IMR-90 (cell line): Measurements from ENCODE around the gene ANKDD1B. TPM values are rescaled to one million over a fixed set of nuclear protein-coding genes. Genes with fewer than 3 reads are reported as not detected.

Experiments
- ATAC-seq: fragments of 200-7000 bp; cut with Tn5 transposase; 2 replicates; pipeline ENCODE4 v1.9.1; 2020; ENCODE audit warnings: low read depth, mild to moderate bottlenecking, moderate library complexity
- BruUV-seq: library from RNA; stranded (reverse); fragments of 400-500 nt; replicated peaks from 2 replicates; lab custom pipeline; 2021; lab: Mats Ljungman, UMichigan
- CTCF ChIA-PET: fragments of 300-600 bp; formaldehyde crosslinking; extraction: SDS; loops from one replicate; lab custom pipeline; 2021; ENCODE audit warnings: antibody characterized with exemption; lab: Yijun Ruan, JAX
- POLR2A ChIA-PET: fragments of 300-600 bp; sonication (Branson Sonifier 250); formaldehyde crosslinking; loops from one replicate; lab custom pipeline; 2022; ENCODE audit warnings: antibody characterized with exemption; ENCODE audit not compliant: unreplicated experiment; lab: Charles Lee
- DNase-seq: peaks from one replicate; pipeline ENCODE4 v3.0.0; 2013
- H2AFZ ChIP-seq: replicated peaks from 2 replicates; pipeline ENCODE3; 2013; ENCODE audit warnings: low read length, mild to moderate bottlenecking; ENCODE audit not compliant: poor library complexity
- H2AK5ac ChIP-seq: 2 replicates; pipeline ENCODE4 v1.6.1; 2013; ENCODE audit warnings: low read depth, low read length, inconsistent platforms
- H2AK9ac ChIP-seq: replicated peaks from 2 replicates; pipeline ENCODE3; 2013; ENCODE audit warnings: mild to moderate bottlenecking, low read depth, low read length, moderate library complexity; ENCODE audit not compliant: poor library complexity
- H2BK120ac ChIP-seq: 2 replicates; pipeline ENCODE4 v1.6.1; 2013; ENCODE audit warnings: low read depth, low read length, inconsistent platforms
- H2BK15ac ChIP-seq: 3 replicates; pipeline ENCODE4 v1.6.1; 2013; ENCODE audit warnings: low read depth, low read length, inconsistent platforms
- H2BK20ac ChIP-seq: 2 replicates; pipeline ENCODE4 v1.6.1; 2013; ENCODE audit warnings: low read depth, mild to moderate bottlenecking, inconsistent platforms, low read length, moderate library complexity
- H2BK5ac ChIP-seq: 2 replicates; pipeline ENCODE4 v1.6.1; 2013; ENCODE audit warnings: mild to moderate bottlenecking, low read depth, low read length, inconsistent platforms; ENCODE audit not compliant: poor library complexity, severe bottlenecking
- H3K14ac ChIP-seq: replicated peaks from 2 replicates; pipeline ENCODE4 v1.6.1; 2013; ENCODE audit warnings: low read depth, low read length, inconsistent platforms
- H3K18ac ChIP-seq: 2 replicates; pipeline ENCODE4 v1.6.1; 2013; ENCODE audit warnings: low read depth, low read length, control low read depth
- H3K23ac ChIP-seq: 2 replicates; pipeline ENCODE4 v1.6.1; 2013; ENCODE audit warnings: low read depth, low read length, inconsistent platforms
- H3K27ac ChIP-seq: 2 replicates; pipeline ENCODE4 v1.5.1; 2013; ENCODE audit warnings: mild to moderate bottlenecking, control low read depth, low read length; ENCODE audit not compliant: insufficient read depth
- H3K27me3 ChIP-seq: 2 replicates; pipeline ENCODE4 v1.6.1; 2013; ENCODE audit warnings: low read length; ENCODE audit not compliant: control insufficient read depth, insufficient read depth
- H3K36me3 ChIP-seq: 2 replicates; pipeline ENCODE4 v1.6.1; 2013; ENCODE audit warnings: low read length, mixed read lengths; ENCODE audit not compliant: control insufficient read depth, insufficient read depth
- H3K4ac ChIP-seq: 2 replicates; pipeline ENCODE4 v1.6.1; 2013; ENCODE audit warnings: low read depth, low read length, inconsistent platforms
- H3K4me1 ChIP-seq: 2 replicates; pipeline ENCODE4 v1.6.1; 2013; ENCODE audit warnings: low read length, mixed read lengths; ENCODE audit not compliant: control insufficient read depth, insufficient read depth
- H3K4me2 ChIP-seq: 2 replicates; pipeline ENCODE4 v1.6.1; 2013; ENCODE audit warnings: low read depth, mild to moderate bottlenecking, control low read depth, low read length, moderate library complexity
- H3K4me3 ChIP-seq: 2 replicates; pipeline ENCODE4 v1.5.1; 2013; ENCODE audit warnings: low read depth, mild to moderate bottlenecking, control low read depth, low read length, moderate library complexity; ENCODE audit not compliant: insufficient read depth
- H3K56ac ChIP-seq: 2 replicates; pipeline ENCODE4 v1.6.1; 2013; ENCODE audit warnings: low read length, inconsistent platforms; ENCODE audit not compliant: insufficient read depth; ENCODE audit errors: extremely low read depth
- H3K79me1 ChIP-seq, 2 experiments: 2 replicates each; pipeline ENCODE4 v1.6.1; 2013; ENCODE audit warnings: low read length in 2 of 2, inconsistent platforms in 1 of 2, low read depth in 1 of 2
- H3K9ac ChIP-seq: 2 replicates; pipeline ENCODE4 v1.6.1; 2013; ENCODE audit warnings: low read depth, low read length, control low read depth
- H3K9me1 ChIP-seq: 2 replicates; pipeline ENCODE4 v1.6.1; 2013; ENCODE audit warnings: low read length, inconsistent platforms; ENCODE audit not compliant: insufficient read depth
- H3K9me3 ChIP-seq: 2 replicates; pipeline ENCODE4 v1.6.1; 2013; ENCODE audit warnings: low read length; ENCODE audit not compliant: control insufficient read depth, insufficient read depth
- H4K20me1 ChIP-seq: 2 replicates; pipeline ENCODE4 v1.6.1; 2013; ENCODE audit warnings: low read length, inconsistent platforms; ENCODE audit not compliant: insufficient read depth
- H4K5ac ChIP-seq: 2 replicates; pipeline ENCODE4 v1.6.1; 2013; ENCODE audit warnings: mild to moderate bottlenecking, low read depth, low read length, control low read depth
- H4K8ac ChIP-seq, 2 experiments: 2 replicates each; pipeline ENCODE4 v1.6.1; 2013; ENCODE audit warnings: low read depth in 2 of 2, low read length in 2 of 2, control low read depth in 1 of 2, inconsistent platforms in 1 of 2
- H4K91ac ChIP-seq: 2 replicates; pipeline ENCODE4 v1.6.1; 2013; ENCODE audit warnings: low read depth, low read length, inconsistent platforms; ENCODE audit not compliant: insufficient read depth
- BHLHE40 ChIP-seq: fragments of 150-350 bp; IDR thresholded peaks from 2 replicates; pipeline ENCODE4 v1.6.1; 2016; ENCODE audit warnings: mild to moderate bottlenecking, low read depth, low read length
- CEBPB ChIP-seq: IDR thresholded peaks from 2 replicates; pipeline ENCODE4 v1.6.1; 2012; ENCODE audit warnings: low read depth, low read length, improper control_type of control experiment
- MXI1 ChIP-seq: IDR thresholded peaks from 2 replicates; pipeline ENCODE4 v1.6.1; 2012; ENCODE audit warnings: low read depth, mild to moderate bottlenecking, low read length, moderate library complexity, borderline replicate concordance
- WGBS, 2 experiments: methylation state at CpG; one replicate each; pipeline versions ENCODE4 v1.1.5 to v1.1.7; 2013; ENCODE audit warnings: missing lambda C conversion rate in 2 of 2; ENCODE audit not compliant: insufficient read length in 1 of 2; ENCODE audit errors: extremely low coverage in 2 of 2; 5-methylcytosine and 5-hydroxymethylcytosine counted together
- dilution Hi-C: fragments of 300-500 bp; cut with HindIII; formaldehyde crosslinking; loops from one replicate; pipeline ENCODE4 v1.14.3; 2018; ENCODE audit warnings: low sequenced_read_pairs; ENCODE audit not compliant: unreplicated experiment
- in situ Hi-C: fragments of 300-500 bp; cut with MboI; formaldehyde crosslinking; loops from 3 replicates; pipeline ENCODE4 v1.14.3; 2019; ENCODE audit warnings: low sequenced_read_pairs, inconsistent platforms, mixed read lengths
- intact Hi-C: fragments of 100-400 bp; cut with micrococcal nuclease; formaldehyde crosslinking; loops from 2 replicates; pipeline ENCODE4 v1.10.0; 2022
- polyA plus RNA-seq, 3 experiments: library from polyadenylated mRNA; depleted of rRNA; stranded (reverse); fragments of >200 nt; gene quantifications; 2 replicates each; pipeline ENCODE4 v1.2.3, GENCODE V29; 2012; ENCODE audit warnings: low replicate concordance in 1 of 3
- total RNA-seq: library from RNA; depleted of rRNA; stranded (reverse); fragments of >200 nt; gene quantifications from 2 replicates; pipeline ENCODE4 v1.2.3, GENCODE V29; 2012

Gene ANKDD1B
- total and polyA plus RNA-seq, 2 of the 4 experiments (the other 2 are of a cell fraction) = 0.24 TPM; not detected in 1

GRCh38 chr5:75653521-75653920 is 42.3 kb downstream of the ANKDD1B start:
- no peak overlapping the region for H3K23ac ChIP-seq
- H4K20me1 ChIP-seq = no peaks in the 10 kb centered on the region
- DNase-seq (no peak), ATAC-seq (no peak)
- H3K9me1 ChIP-seq = no peaks in the 10 kb centered on the region
- ChIA-PET CTCF (no interaction called here), POLR2A (no interaction called here)
- H2BK20ac ChIP-seq = no peak overlapping the region
- no peak overlapping the region for H2BK5ac ChIP-seq
- H2AK5ac ChIP-seq = no peak overlapping the region
- dilution Hi-C loops = no loop called here
- H3K27me3 ChIP-seq = no peaks in the 10 kb centered on the region
- H4K91ac ChIP-seq = no peak overlapping the region
- no peak overlapping the region for H2BK120ac ChIP-seq
- intact Hi-C loops = no loop called here
- no peak overlapping the region for H3K27ac ChIP-seq
- H3K36me3 ChIP-seq = no peaks in the 10 kb centered on the region
- no peaks in the 10 kb centered on the region; the same call in 1 of the 2 replicates for H3K4me1 ChIP-seq
- no peak overlapping the region for H3K4me2 ChIP-seq
- H3K79me1 ChIP-seq = no peaks in the 10 kb centered on the region
- H3K9me3 ChIP-seq = no peaks in the 10 kb centered on the region
- no peak overlapping the region for H3K4ac ChIP-seq
- TF ChIP-seq MXI1 = no peak
- no peak for TF ChIP-seq CEBPB
- no peak for TF ChIP-seq BHLHE40
- H2AFZ ChIP-seq = no peak overlapping the region
- H3K56ac ChIP-seq = no peak overlapping the region
- H3K18ac ChIP-seq = no peak overlapping the region
- H4K8ac ChIP-seq = no peak overlapping the region
- H4K5ac ChIP-seq = no peak overlapping the region
- no peak overlapping the region for H3K14ac ChIP-seq
- no peak overlapping the region for H2AK9ac ChIP-seq
- H3K9ac ChIP-seq = no peak overlapping the region
- WGBS, 2 experiments = no CpG with 5 or more reads among the region's 2 CpGs
- in situ Hi-C loops = no loop called here
- H2BK15ac ChIP-seq = no peak overlapping the region
- BruUV-seq = no TSS peak
- no peak overlapping the region for H3K4me3 ChIP-seq
